ENCODE measurements around the gene MYG1.

MYG1 gene, protein sequence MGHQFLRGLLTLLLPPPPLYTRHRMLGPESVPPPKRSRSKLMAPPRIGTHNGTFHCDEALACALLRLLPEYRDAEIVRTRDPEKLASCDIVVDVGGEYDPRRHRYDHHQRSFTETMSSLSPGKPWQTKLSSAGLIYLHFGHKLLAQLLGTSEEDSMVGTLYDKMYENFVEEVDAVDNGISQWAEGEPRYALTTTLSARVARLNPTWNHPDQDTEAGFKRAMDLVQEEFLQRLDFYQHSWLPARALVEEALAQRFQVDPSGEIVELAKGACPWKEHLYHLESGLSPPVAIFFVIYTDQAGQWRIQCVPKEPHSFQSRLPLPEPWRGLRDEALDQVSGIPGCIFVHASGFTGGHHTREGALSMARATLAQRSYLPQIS

DNA sequence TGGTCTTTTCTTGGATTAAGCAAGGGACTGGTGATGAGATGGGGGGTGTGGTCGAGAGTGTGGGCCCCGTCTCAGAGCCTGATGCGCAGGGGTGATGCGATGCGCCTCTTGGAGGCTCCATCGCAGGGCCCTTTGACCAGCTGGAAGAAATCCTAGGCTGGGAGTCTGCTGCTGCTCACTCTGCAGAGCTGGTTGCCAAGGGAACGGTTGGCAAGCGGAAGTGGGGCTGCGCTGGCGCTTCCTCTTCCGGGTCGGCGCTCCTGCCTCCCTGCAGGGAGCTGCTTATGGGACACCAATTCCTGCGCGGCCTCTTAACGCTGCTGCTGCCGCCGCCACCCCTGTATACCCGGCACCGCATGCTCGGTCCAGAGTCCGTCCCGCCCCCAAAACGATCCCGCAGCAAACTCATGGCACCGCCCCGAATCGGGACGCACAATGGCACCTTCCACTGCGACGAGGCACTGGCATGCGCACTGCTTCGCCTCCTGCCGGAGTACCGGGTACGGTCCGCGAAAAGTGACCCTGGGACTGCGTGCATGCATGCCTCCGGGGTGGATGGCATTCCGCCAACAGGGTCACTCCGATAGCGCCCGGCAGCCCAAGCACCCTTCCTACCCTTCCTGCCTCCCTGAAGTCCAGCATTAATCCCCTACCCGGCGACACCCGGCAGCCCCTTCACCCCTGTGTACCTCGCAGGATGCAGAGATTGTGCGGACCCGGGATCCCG, at the start of gene MYG1:
MYG1 (plus strand) TSS at position 242 of the 727 bp plus-strand sequence; CDS start at position 285, 43 bp downstream.
- in situ Hi-C loops (cut with HindIII; ENCODE audit: low sequenced_read_pairs), result no loop called here

DNA sequence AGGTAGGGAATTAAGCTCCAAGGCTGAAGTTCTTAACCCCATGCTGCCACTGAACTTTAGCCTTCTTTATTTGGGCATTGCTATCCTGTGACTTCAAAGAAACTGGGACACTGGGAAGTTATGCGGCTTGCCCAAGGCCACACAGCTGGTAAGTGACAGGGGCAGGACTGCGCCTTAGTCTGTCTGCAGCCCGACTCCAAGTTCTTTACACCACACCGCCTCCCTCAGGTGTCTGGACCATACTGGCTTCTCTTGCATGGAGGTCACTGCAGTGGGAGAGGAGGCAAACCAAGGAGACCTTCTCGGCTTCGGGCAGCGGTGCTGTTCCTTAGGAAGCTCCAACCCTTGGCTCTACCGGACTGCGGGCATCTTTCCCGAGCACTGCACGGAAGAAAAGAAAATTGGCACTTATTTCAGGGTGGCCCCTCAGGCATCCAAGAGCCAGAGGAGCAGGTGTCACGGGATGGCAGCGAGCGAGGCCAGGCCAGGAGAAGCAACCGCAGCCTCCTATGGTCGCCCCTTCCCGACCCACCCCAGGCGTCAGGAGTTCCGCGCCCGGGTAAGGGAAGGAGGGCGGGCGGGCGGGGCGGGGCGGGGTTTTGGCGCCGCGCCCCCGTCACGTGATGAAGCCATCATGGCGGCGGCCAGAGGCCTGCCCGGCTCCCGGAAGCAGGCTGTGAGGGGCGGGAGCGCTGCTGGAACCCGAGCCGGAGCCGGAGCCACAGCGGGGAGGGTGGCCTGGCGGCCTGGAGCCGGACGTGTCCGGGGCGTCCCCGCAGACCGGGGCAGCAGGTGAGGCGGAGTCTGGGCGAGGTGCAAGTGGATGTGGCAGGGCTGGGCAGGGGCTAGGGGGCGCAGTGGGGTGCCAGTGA, 47.8 kb upstream of the MYG1 start:
- in situ Hi-C loops (cut with HindIII; ENCODE audit: low sequenced_read_pairs), result no loop called here

DNA sequence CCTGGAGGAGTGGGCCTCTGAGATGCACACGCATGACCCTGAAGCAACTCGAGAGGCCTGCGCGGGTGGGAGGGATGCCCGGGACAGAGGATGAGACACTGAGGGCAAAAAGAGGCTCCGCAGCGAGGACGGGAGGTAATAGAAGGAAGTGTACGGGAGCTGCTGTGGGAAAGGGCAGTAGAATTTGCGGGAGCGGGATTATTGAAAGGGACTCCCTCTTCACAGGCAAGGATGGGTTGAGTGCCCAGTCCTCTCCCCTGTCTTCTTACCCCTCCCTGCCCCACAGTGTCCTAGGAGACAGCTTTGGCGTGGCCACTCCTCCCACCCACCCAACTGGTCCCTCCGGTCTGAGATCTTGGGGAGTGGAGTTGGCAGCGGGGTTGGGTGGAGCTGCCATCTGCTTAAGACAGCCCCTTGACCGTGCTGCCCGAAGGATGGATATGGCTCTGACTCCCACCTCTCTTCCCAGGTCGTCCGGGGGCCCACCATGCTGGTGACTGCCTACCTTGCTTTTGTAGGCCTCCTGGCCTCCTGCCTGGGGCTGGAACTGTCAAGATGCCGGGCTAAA, 47.1 kb upstream of the MYG1 start:
- in situ Hi-C loops (cut with HindIII; ENCODE audit: low sequenced_read_pairs), result no loop called here

DNA sequence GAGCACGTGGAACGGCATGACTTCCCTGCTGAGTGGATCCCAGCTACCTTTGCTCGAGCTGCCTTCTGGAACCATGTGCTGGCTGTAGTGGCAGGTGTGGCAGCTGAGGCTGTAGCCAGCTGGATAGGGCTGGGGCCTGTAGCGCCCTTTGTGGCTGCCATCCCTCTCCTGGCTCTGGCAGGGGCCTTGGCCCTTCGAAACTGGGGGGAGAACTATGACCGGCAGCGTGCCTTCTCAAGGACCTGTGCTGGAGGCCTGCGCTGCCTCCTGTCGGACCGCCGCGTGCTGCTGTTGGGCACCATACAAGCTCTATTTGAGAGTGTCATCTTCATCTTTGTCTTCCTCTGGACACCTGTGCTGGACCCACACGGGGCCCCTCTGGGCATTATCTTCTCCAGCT, 46.2 kb upstream of the MYG1 start:
- in situ Hi-C loops (cut with HindIII; ENCODE audit: low sequenced_read_pairs), result no loop called here

DNA sequence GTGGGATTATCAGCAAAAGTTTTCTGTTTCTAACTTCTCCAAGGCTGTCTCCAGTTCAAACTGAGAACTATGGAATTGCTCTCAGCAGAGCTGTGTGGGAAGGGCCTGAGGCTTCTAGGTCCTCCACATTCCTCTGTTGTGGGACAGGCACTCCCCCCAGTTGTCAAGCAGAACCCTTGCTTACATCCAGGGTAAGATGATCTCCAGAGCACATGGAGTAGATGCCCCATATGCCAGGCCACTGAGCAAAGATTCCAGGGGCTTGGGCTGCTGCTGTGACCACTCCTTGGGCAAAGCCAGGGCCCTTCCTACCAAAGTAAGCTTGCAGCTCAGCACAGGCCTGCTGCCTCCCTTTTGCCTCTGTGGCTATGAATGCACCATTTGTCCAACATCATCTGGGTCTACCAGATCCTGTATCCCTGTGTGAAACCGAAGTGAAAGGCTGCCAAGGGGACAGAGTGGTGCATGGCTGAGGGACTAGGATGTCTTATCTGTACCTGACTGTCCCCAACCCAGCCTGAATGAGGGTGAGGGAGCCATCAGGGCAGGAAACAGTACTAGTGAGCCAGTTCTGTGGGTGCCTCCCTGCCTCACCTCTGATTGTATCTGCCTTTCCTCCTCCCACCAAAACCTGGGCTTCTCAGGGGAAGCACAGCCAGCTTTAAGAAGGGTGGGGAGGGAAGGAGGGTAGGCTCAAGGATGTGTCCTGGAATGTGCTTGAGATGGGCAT, 44.5 kb upstream of the MYG1 start:
- in situ Hi-C loops (cut with HindIII; ENCODE audit: low sequenced_read_pairs), result no loop called here

DNA sequence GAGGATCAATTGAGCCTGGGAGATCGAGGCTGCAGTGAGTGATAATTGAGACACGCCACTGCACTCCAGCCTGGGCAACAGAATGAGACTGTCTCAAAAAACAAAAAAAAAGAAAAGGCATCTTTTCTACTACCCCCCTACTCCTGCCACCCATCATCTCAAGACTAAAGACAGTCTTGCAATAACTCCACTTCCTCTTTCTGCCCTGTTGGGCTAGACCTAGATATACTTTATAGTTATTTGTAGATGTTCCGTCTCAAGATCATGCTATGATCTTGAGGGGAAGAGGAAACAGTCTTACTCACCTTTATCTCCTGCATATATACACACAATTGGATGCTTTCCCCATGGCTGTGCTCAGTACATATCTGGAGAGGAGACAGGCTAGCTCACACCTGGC, 43.5 kb upstream of the MYG1 start:
- in situ Hi-C loops (cut with HindIII; ENCODE audit: low sequenced_read_pairs), result no loop called here

DNA sequence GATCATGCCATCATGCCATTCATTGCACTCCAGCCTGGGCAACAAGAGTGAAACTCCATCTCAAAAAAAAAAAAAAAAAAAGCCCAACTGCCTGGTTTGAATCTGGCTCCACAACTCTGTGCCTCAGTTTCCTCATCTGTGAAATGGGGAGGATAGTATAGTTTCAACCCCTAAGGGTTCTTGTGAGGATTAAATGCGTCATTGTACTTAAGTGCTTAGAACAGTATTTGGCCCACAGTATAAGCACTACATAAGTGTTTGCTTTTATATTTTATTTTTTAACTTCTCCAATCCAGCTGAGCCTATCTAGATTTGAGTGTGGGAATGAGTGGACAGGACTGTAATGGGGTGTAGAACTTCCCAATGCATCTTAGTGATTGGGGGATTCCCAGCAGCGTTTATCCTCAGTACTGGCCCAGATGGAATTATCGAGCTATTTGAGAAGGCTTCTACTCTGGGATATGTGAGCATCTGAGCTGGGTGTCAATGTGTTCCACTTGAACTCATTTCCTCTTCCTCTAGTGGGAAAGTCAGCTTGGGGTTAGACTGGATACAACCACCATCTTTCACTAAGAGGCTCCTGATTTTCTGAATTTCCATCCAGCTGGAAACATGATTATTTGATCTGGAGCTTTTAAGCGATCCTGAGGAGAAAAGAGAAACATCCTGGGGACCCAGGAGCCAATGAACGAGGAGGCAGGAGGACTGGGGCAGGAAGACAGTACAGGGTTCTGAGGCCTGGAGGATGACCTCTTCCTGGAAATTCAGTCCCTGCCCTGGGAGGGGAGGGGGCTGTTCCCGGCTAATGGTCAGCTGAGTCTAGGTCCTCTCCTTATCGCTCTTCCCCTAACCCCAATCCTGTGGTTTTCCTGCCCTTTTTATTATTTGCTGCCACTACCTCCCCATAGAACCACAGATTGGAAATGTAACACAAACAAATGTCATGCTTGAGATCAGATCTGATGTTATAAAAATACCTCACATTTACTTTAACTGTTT, 40.7 kb upstream of the MYG1 start:
- in situ Hi-C loops (cut with HindIII; ENCODE audit: low sequenced_read_pairs), result no loop called here

DNA sequence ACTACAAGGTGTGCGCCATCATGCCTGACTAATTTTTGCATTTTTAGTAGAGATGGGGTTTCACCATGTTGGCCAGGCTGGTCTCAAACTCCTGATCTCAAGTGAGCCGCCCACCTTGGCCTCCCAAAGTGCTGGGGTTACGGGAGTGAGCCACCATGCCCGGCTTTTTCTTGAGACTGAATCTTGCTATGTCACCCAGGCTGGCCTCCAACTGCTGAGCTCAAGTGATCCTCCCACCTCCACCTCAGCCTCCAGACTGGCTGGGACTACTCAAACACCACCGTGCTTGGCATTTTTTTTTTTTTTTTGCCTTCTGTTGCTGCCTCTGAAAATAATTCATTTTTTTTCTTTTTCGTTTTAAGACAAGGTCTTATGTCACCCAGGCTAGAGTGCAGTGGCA, 39.6 kb upstream of the MYG1 start:
- in situ Hi-C loops (cut with HindIII; ENCODE audit: low sequenced_read_pairs), result no loop called here

DNA sequence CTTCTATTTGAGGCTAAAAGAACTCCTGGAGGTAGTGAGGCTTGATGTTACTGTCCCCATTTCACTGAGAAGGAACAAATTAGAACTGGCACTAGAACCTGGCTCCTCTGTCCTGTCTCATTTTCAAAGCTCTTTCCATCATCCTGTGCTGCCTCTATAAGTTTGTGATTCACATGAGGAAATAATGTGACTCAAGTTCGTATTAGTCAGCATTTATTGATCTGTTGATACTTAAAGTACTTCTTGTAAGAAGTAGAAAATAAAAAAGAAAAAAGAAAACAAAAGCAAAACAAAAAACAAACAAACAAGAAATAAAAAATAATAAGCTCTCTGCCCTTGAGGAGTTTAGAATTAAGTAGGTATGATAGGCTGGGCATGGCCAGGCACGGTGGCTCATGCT, 33.7 kb upstream of the MYG1 start:
- in situ Hi-C loops (cut with HindIII; ENCODE audit: low sequenced_read_pairs), result no loop called here

DNA sequence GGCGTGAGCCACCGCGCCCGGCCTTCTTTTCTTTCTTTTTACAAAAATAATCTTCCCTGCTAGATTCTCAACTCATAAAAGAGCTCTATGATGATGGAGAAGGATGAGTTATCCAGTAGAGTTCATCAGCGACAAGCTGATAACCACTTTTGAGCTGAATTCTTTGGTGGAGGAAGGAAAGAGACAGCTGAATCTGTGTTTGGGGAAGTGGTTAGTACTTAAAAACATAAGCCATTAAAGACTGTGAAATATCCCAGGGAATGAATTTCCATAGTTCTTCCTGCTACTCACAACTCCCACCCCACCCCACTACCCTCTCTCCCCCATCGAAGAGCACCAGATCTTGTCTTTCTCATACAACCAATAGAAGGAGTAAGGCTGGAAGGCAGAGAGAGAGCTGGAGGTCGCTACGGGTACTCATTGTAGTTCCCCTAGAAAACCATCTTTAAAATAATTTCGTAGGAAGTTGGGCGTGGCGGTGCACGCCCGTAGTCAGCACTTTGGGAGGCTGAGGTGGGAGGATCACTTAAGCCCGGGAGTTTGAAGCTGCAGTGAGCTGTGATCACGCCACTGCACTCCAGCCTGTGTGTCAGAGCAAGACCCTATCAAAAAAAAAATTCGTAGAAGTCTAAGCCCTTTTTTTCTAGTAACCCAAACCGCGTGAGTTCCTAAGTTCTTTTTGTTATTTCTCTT, 32.0 kb upstream of the MYG1 start:
- in situ Hi-C loops (cut with HindIII; ENCODE audit: low sequenced_read_pairs), result no loop called here

DNA sequence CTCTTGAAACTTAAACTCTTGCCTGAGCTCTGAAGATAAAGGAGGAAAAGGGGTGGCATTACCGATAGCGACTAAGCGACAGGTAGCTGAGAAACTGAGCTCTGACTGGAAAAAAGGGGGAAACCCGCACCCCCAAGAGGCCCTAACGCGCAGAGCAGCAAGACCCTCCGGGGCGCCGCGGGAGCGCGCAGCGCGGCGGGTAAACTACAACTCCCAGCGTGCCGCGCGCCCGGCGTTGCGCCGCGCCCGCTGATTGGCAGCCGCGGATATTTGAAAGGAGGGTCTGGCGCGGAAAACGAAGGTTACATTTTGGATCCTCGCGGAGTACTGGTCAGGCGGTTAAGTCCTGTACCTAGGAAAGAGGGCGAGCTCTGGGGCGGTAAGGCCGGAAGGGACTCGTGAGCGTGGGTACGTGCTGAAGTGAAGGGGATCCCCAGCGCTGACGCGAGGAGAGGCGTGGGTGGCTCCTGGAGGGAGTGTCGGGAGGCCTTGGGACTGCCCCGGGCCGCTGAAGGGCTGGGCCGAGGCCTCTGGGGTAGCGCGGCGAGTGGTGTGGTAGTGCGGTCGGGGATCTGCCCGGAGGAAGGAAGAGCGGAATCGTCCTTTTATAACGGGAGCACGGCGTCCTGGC, 31.4 kb upstream of the MYG1 start, which contains the start of gene ESPL1:
ESPL1 (plus strand) TSS at position 301 of the 631 bp plus-strand sequence. CDS start 468 bp downstream, outside the sequence.
- in situ Hi-C loops (cut with HindIII; ENCODE audit: low sequenced_read_pairs), result no loop called here

DNA sequence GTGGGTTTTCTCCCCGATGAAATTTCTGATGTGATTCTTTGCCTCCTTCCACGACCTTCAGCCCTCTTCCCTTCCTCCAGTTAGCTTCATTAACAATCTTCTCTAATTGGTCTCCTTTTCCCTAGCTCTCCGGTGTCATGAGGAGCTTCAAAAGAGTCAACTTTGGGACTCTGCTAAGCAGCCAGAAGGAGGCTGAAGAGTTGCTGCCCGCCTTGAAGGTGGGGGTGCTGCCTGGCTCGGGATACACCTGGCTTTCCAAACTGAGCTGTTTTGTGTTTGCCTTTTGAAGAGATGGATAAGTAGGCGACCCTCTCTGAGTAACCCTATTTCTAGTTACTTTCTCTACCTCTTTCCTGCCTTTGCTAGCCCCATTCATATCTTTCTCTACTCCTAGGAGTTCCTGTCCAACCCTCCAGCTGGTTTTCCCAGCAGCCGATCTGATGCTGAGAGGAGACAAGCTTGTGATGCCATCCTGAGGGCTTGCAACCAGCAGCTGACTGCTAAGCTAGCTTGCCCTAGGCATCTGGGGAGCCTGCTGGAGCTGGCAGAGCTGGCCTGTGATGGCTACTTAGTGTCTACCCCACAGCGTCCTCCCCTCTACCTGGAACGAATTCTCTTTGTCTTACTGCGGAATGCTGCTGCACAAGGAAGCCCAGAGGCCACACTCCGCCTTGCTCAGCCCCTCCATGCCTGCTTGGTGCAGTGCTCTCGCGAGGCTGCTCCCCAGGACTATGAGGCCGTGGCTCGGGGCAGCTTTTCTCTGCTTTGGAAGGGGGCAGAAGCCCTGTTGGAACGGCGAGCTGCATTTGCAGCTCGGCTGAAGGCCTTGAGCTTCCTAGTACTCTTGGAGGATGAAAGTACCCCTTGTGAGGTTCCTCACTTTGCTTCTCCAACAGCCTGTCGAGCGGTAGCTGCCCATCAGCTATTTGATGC, 30.6 kb upstream of the MYG1 start:
- in situ Hi-C loops (cut with HindIII; ENCODE audit: low sequenced_read_pairs), result no loop called here

DNA sequence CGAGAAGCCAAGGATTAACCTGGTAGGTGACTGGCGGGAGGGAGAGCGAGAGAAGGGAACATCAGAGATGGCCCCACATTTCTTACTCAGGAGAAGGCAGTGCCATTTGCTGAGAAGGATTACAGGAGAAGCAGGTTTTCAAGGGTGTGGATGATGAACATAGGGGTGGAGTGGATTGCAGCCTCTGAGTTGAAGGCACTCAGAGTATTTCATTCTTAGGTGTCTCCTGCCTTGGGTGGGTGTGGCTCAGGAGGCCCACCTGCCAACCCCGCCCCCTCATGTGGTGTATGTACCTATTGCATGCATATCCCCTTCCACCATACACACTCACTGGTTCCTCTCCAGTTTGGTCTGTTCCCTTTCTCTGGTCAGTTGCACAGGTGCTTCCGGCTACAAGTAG, 25.1 kb upstream of the MYG1 start:
- in situ Hi-C loops (cut with HindIII; ENCODE audit: low sequenced_read_pairs), result no loop called here

DNA sequence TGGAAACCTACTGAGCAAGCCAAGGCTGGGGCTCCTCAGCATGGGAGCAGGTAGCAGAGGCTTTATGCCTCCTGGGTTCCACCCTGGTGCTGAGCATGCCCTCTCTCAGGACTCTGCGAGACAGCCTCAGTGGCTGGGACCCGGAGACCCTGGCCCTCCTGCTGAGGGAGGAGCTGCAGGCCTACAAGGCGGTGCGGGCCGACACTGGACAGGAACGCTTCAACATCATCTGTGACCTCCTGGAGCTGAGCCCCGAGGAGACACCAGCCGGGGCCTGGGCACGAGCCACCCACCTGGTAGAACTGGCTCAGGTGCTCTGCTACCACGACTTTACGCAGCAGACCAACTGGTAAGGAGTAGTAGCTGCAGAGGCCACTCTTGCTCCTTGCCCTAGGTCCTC, 23.0 kb upstream of the MYG1 start:
- in situ Hi-C loops (cut with HindIII; ENCODE audit: low sequenced_read_pairs), result no loop called here

DNA sequence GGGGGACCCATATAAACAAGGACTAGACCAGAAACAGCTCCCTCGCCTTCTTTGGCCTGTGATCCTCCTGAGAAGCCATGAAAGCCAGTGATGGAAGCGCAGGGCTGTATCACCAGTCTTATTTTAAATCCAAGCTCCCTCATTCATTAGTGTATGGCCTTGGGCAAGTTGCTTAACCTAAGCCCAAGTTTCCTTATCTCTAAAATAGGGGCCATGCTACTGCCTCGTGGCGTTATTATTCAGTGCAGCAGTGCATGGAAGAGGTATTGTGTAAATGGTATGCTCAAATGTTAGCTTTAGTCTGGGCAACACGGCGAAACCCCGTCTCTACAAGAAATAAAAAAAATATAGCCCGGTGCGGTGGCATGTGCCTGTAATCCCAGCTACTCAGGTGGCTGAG, 21.5 kb upstream of the MYG1 start:
- in situ Hi-C loops (cut with HindIII; ENCODE audit: low sequenced_read_pairs), result no loop called here

DNA sequence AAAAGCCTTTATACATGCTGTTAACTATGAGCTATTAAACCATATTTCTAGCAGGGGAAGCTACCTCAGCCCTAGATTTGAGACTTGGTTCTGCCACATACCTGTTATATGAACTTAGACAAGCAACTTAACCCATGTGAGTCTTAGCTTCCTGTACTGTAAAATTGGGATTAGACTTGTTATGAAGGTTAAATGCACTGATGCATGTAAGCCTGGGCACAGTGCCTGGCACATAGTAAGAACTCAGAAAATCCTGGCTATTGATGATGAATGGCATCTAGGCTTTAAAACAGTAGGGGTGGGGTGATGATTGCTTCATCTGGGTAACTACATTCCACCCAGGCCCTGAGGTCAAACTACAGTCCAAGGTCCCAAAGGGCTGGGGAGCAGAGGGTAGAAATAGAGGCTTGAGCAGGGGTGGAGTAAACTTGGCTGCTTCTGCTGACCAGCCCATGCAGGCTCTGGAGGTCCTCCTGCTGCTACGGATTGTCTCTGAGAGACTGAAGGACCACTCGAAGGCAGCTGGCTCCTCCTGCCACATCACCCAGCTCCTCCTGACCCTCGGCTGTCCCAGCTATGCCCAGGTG, 20.1 kb upstream of the MYG1 start:
- in situ Hi-C loops (cut with HindIII; ENCODE audit: low sequenced_read_pairs), result no loop called here
